CD8-positive, alpha-beta memory T cell (primary cell): ENCODE data around the gene UAP1. TPM values are rescaled to one million over a fixed set of nuclear protein-coding genes. Genes with fewer than 3 reads are reported as not detected.

Experiments used
- CTCF ChIA-PET: fragments of 350-600 bp; sonication (Branson Sonifier 250); formaldehyde crosslinking; loops from one replicate; lab custom pipeline; 2021; ENCODE audit warnings: antibody characterized with exemption; lab: Charles Lee
- POLR2A ChIA-PET: fragments of 350-600 bp; sonication (Branson Sonifier 250); formaldehyde crosslinking; loops from one replicate; lab custom pipeline; 2021; ENCODE audit warnings: antibody characterized with exemption; lab: Charles Lee
- DNase-seq, 5 donors: peaks; one replicate each; pipeline versions ENCODE4 v3.0.0 to v3.0.0-alpha.2; 2020 to 2022; ENCODE audit warnings: mixed read lengths in 1 of 5
- H3K27ac ChIP-seq: one replicate; pipeline ENCODE4 v1.7.0; 2013; ENCODE audit warnings: low read depth, mild to moderate bottlenecking, low read length, moderate library complexity
- H3K27me3 ChIP-seq: 2 replicates; pipeline ENCODE4 v1.7.0; 2013; ENCODE audit warnings: low read length, mild to moderate bottlenecking; ENCODE audit not compliant: insufficient read depth, poor library complexity, severe bottlenecking
- H3K36me3 ChIP-seq: 2 replicates; pipeline ENCODE4 v1.7.0; 2013; ENCODE audit warnings: mild to moderate bottlenecking, low read length, moderate library complexity; ENCODE audit not compliant: insufficient read depth
- H3K4me1 ChIP-seq: 2 replicates; pipeline ENCODE4 v1.7.0; 2013; ENCODE audit warnings: mild to moderate bottlenecking, low read length, moderate library complexity; ENCODE audit not compliant: insufficient read depth
- H3K4me3 ChIP-seq: 2 replicates; pipeline ENCODE4 v1.7.0; 2013; ENCODE audit warnings: mild to moderate bottlenecking, low read length
- H3K9me3 ChIP-seq: 2 replicates; pipeline ENCODE4 v1.7.0; 2013; ENCODE audit warnings: mild to moderate bottlenecking, low read length
- H3K27ac Mint-ChIP-seq, 8 donors: one replicate each; pipeline ENCODE4 v1.8.0; 2020 to 2021; ENCODE audit warnings: mixed read lengths in 8 of 8, mild to moderate bottlenecking in 6 of 8, inconsistent platforms in 3 of 8, moderate library complexity in 3 of 8
- H3K27me3 Mint-ChIP-seq, 2 donors: one replicate each; pipeline ENCODE4 v1.8.0; 2020 to 2021; ENCODE audit warnings: mixed read lengths in 2 of 2, mild to moderate bottlenecking in 1 of 2, moderate library complexity in 1 of 2
- H3K36me3 Mint-ChIP-seq, 3 donors: one replicate each; pipeline ENCODE4 v1.8.0; 2020 to 2021; ENCODE audit warnings: mixed read lengths in 3 of 3, inconsistent platforms in 1 of 3, mild to moderate bottlenecking in 1 of 3
- H3K4me1 Mint-ChIP-seq, 3 donors: one replicate each; pipeline ENCODE4 v1.8.0; 2020 to 2021; ENCODE audit warnings: mixed read lengths in 3 of 3, inconsistent platforms in 1 of 3, mild to moderate bottlenecking in 1 of 3
- H3K4me3 Mint-ChIP-seq, 7 donors: one replicate each; pipeline ENCODE4 v1.8.0; 2020 to 2021; ENCODE audit warnings: mixed read lengths in 7 of 7, mild to moderate bottlenecking in 6 of 7, moderate library complexity in 4 of 7, inconsistent platforms in 2 of 7
- H3K9me3 Mint-ChIP-seq, 5 donors: one replicate each; pipeline ENCODE4 v1.8.0; 2020 to 2022; ENCODE audit warnings: mixed read lengths in 5 of 5, mild to moderate bottlenecking in 3 of 5, moderate library complexity in 2 of 5, inconsistent platforms in 1 of 5
- polyA plus RNA-seq: library from polyadenylated mRNA; unstranded; fragments of 300-500 nt; fragmentation: Illumina TruSeq; gene quantifications from one replicate; pipeline ENCODE4 v1.2.3, GENCODE V29; 2021
- total RNA-seq, 2 experiments: library from RNA; stranded (reverse); gene quantifications; one replicate each; pipeline ENCODE4 v1.2.3, GENCODE V29; 2021

Gene UAP1
- total RNA-seq (10 to 100 TPM; 36.6 to 37.2 TPM), polyA plus RNA-seq (37.9 TPM)

DNA sequence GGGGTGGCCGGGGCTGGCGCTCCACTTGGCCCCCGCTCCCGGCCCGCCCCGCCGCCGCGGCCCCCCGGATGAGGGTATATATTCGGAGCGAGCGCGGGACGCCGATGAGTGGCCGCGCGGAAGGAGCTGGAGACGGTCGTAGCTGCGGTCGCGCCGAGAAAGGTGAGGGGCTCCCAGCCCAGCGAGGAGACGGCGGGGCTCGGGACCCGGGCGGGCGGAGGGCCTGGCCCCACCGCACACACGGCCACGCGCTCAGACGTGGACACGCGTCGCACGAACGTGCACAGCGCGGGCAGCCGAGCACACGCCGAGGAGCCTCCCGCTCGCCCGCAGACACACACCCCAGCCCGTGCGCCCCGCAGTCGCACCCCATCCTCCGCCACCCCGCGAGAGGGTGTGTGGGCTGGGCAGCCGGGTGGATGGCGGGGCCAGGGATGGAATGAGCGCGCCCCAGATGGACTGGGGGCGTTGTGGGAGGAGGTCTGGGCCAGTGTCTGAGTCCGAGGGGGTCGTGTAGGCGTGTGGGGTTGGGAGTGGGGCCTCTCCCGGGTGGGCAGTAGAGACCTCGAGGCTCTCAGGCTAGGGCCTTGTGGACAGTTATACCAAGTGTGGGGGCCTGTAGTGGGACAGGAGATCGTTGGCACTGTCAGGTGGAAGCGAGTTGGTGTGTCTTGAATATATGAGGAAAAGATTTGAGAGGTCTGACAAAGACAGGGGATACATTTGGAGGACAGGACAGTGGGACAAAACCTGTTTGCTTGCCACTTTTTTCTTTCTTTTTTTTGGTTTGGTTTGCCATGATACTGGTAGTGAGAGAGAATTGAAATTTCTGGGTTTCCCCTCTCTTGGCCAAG, at the start of gene UAP1:
Gene UAP1, plus strand, starts transcription at position 107 of the 854 bp plus-strand sequence. CDS start 4,347 bp downstream, outside the sequence.
- peaks cover 43 to 54% (median 53%) of the 10 kb centered on the region in 3 donors for H3K4me1 Mint-ChIP-seq
- H3K27ac Mint-ChIP-seq = peak within 1 kb of the TSS; percentile 97 to 99 (median 99)
- H3K27me3 Mint-ChIP-seq = peaks cover 0 to 3% of the 10 kb centered on the region in 2 donors
- POLR2A ChIA-PET = interaction anchor here (0.6 kb wide), 1 partner anchor 50 kb away, joined by 3 read pairs; no protein-coding TSS in a partner anchor
- H3K9me3 Mint-ChIP-seq = peaks cover 0 to 2% (median 0%) of the 10 kb centered on the region in 5 donors
- peaks cover 0 to 14% (median 3%) of the 10 kb centered on the region in 3 donors for H3K36me3 Mint-ChIP-seq
- H3K4me1 ChIP-seq = peaks cover 16% of the 10 kb centered on the region
- no peaks in the 10 kb centered on the region for H3K9me3 ChIP-seq
- H3K36me3 ChIP-seq = no peaks in the 10 kb centered on the region
- peak within 1 kb of the TSS; percentile 93 for H3K27ac ChIP-seq
- DNase-seq = no peak
- CTCF ChIA-PET = no interaction called here
- peak within 1 kb of the TSS; percentile 96 to 99 (median 96) for H3K4me3 Mint-ChIP-seq
- H3K4me3 ChIP-seq = peak within 1 kb of the TSS; percentile 78
- H3K27me3 ChIP-seq = no peaks in the 10 kb centered on the region

DNA sequence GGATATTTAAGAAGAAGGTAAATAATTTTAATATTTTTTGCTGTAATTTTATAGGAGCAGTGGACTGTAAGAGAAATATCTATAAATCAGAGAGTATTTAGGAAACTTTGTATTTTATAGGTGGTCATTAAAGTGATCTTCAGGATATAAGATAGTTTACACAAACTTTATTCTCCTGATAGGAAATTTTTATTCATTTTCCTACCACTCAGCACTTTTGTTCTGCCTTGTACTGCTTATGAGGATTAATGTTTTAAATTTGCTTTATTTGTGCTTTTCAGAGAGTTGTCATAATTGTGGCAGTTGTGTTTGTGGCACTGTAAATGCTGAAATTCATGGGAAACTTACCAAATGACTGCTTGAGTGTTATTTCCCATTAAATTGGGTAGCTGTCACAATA, 34.2 kb upstream of the UAP1 start:
- POLR2A ChIA-PET = no interaction called here

DNA sequence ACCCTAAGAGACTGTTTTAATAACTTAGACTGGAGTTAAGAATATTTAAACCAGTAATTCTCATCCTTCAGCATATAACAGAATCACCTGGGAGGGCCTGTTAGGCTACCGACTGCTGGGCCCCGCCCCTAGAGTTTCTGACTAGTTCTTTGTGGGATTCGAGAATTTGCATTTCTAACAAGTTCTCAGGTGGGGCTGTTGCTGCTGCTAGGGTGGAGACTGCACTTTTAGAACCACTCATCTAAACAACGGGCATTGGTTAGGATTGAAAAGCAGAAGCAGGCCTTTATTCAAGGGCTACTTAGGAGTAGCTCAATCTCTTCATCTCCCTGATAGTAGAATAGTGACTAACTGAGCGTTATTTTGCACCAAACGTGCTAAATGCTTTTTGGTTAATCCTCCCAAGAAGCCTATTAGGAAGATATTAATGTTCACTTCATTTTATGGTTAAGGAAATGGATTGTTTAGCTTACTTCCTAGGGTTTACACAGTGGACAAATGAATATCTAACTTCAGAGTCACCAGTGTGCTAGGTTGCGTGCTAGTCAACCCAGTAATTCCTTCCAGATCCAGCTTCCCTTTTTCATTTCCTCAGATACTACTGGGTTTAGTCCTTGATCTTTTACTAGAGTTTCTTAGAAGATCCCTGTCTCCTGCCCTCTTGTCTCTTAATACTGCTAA, 31.1 kb upstream of the UAP1 start:
- Mint-ChIP-seq H3K4me3 (no peak overlapping the region), H3K9me3 (no peaks in the 10 kb centered on the region), H3K27me3 (no peaks in the 10 kb centered on the region), H3K36me3 (peaks cover 3 to 32% (median 17%) of the 10 kb centered on the region in 3 donors), H3K4me1 (peaks cover 0 to 7% (median 0%) of the 10 kb centered on the region in 3 donors), H3K27ac (no peak overlapping the region)
- POLR2A ChIA-PET = no interaction called here
- no peak overlapping the region for H3K27ac ChIP-seq
- CTCF ChIA-PET = no interaction called here
- H3K4me3 ChIP-seq = no peak overlapping the region
- DNase-seq = no peak
- H3K36me3 ChIP-seq = peaks cover 6% of the 10 kb centered on the region
- no peaks in the 10 kb centered on the region for H3K27me3 ChIP-seq
- H3K4me1 ChIP-seq = no peaks in the 10 kb centered on the region
- H3K9me3 ChIP-seq = no peaks in the 10 kb centered on the region

More for the DNA sequence above, 34.2 kb upstream of the UAP1 start:
- peaks cover 3 to 8% (median 7%) of the 10 kb centered on the region in 3 donors for H3K4me1 Mint-ChIP-seq
- Histone ChIP-seq H3K4me3 (no peak overlapping the region), H3K27me3 (no peaks in the 10 kb centered on the region), H3K36me3 (peaks cover 30% of the 10 kb centered on the region), H3K9me3 (no peaks in the 10 kb centered on the region), H3K4me1 (no peaks in the 10 kb centered on the region), H3K27ac (no peak overlapping the region)
- DNase-seq = no peak
- H3K27ac Mint-ChIP-seq = no peak overlapping the region
- H3K27me3 Mint-ChIP-seq = no peaks in the 10 kb centered on the region
- no peaks in the 10 kb centered on the region for H3K9me3 Mint-ChIP-seq
- H3K4me3 Mint-ChIP-seq = no peak overlapping the region
- peaks cover 7 to 62% (median 22%) of the 10 kb centered on the region in 3 donors for H3K36me3 Mint-ChIP-seq
- CTCF ChIA-PET = no interaction called here

DNA sequence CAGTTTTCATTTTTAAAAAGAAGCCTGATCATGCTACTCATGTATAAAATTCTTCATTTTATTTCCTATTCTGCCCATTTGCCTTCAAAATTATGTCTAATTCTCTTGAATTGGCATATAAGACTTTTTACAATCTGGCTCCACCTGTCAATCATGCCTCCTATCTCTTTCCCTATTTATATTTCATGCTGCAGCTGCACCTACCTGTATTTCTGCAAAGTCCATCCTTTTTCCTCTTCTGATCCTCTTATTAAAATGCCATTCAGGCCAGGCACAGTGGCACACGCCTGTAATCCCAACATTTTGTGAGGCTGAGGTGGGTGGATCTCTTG, 30.6 kb upstream of the UAP1 start:
- Mint-ChIP-seq H3K4me1 (peaks cover 0 to 7% (median 0%) of the 10 kb centered on the region in 3 donors), H3K9me3 (no peaks in the 10 kb centered on the region), H3K36me3 (peaks cover 3 to 28% (median 17%) of the 10 kb centered on the region in 3 donors), H3K27me3 (no peaks in the 10 kb centered on the region), H3K27ac (no peak overlapping the region), H3K4me3 (no peak overlapping the region)
- Histone ChIP-seq H3K27ac (no peak overlapping the region), H3K9me3 (no peaks in the 10 kb centered on the region), H3K4me1 (no peaks in the 10 kb centered on the region), H3K4me3 (no peak overlapping the region), H3K36me3 (peaks cover 4% of the 10 kb centered on the region), H3K27me3 (no peaks in the 10 kb centered on the region)
- DNase-seq = no peak
- CTCF ChIA-PET = no interaction called here
- POLR2A ChIA-PET = no interaction called here

DNA sequence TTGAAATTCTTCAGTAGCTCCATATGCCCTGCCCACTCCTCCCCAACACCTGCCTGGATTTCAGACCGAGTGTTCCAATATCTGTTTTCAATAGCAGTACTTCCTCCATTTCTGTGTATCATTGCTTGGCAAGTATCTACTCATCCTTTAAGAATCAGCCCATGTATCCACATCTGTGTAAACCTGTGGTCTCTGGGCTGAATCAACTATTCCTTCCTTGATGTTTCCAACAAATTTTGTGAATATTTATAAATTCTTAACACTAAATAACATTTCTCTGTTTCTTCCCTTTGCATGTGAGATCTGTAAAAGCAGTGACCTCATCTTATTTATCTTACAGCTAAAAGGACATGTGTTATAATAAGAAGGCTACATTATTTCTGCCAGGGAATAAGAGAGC, 26.0 kb upstream of the UAP1 start:
- Mint-ChIP-seq H3K9me3 (no peaks in the 10 kb centered on the region), H3K4me3 (no peak overlapping the region), H3K27ac (peak overlapping the region in 1 of 8 donors; percentile 43), H3K36me3 (peaks cover 3 to 6% (median 3%) of the 10 kb centered on the region in 3 donors), H3K27me3 (no peaks in the 10 kb centered on the region), H3K4me1 (no peaks in the 10 kb centered on the region)
- H3K36me3 ChIP-seq = no peaks in the 10 kb centered on the region
- CTCF ChIA-PET = no interaction called here
- no peak for DNase-seq
- POLR2A ChIA-PET = no interaction called here
- no peaks in the 10 kb centered on the region for H3K27me3 ChIP-seq
- no peak overlapping the region for H3K27ac ChIP-seq
- no peaks in the 10 kb centered on the region for H3K4me1 ChIP-seq
- no peaks in the 10 kb centered on the region for H3K9me3 ChIP-seq
- no peak overlapping the region for H3K4me3 ChIP-seq

DNA sequence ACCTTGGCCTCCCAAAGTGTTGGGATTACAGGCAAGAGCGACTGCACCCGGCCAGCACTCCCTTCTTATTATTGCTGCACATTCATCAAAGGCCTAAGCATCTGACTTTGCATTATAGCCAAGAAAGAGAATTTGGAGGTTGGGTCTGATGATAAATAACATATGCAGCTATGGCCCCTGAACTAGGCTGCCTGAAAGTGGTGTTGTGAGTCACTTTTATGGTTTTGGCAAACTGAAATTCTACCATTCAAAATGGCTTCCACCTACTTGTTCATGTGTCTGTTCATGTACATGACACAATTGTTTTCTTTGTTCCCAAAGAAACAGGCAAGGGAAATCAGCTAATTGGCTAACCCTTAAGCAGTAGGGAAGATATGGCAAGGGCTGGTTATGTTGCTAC, 25.0 kb upstream of the UAP1 start:
- ChIA-PET CTCF (no interaction called here), POLR2A (no interaction called here)
- Histone ChIP-seq H3K9me3 (no peaks in the 10 kb centered on the region), H3K36me3 (no peaks in the 10 kb centered on the region), H3K27me3 (no peaks in the 10 kb centered on the region), H3K4me3 (no peak overlapping the region), H3K4me1 (no peaks in the 10 kb centered on the region), H3K27ac (no peak overlapping the region)
- H3K27ac Mint-ChIP-seq = no peak overlapping the region
- no peak for DNase-seq
- H3K4me3 Mint-ChIP-seq = no peak overlapping the region
- no peaks in the 10 kb centered on the region for H3K27me3 Mint-ChIP-seq
- no peaks in the 10 kb centered on the region for H3K9me3 Mint-ChIP-seq
- H3K36me3 Mint-ChIP-seq = peaks cover 2 to 8% (median 6%) of the 10 kb centered on the region in 3 donors
- no peaks in the 10 kb centered on the region for H3K4me1 Mint-ChIP-seq

DNA sequence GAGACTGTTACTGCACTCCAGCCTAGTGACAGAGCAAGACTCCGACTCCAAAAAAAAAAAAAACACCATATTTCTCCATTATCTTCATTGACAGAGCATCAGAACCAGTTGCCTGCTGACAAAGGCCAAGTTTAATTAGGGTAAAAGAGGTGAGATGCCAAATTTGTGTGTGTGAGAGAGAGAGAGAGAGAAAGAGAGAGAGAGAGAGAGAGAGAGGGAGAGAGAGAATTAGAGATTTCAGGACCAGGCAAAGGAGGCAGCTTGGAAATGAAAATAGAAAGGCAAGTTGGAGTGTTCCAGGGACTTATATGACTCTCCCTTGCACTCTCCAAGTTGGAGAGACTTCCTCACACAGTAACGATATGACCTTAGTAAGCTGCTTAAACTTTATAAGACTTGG, 24.3 kb upstream of the UAP1 start:
- CTCF ChIA-PET = no interaction called here
- POLR2A ChIA-PET = interaction anchor here (0.7 kb wide), 1 partner anchor 548 kb away, joined by 10 read pairs; no protein-coding TSS in a partner anchor
- Histone ChIP-seq H3K27ac (no peak overlapping the region), H3K27me3 (no peaks in the 10 kb centered on the region), H3K9me3 (no peaks in the 10 kb centered on the region), H3K4me1 (no peaks in the 10 kb centered on the region), H3K36me3 (no peaks in the 10 kb centered on the region), H3K4me3 (no peak overlapping the region)
- H3K4me1 Mint-ChIP-seq = no peaks in the 10 kb centered on the region
- DNase-seq = no peak
- H3K27me3 Mint-ChIP-seq = no peaks in the 10 kb centered on the region
- H3K9me3 Mint-ChIP-seq = peaks cover 0 to 5% (median 0%) of the 10 kb centered on the region in 5 donors
- H3K27ac Mint-ChIP-seq = peak overlapping the region in 1 of 8 donors; percentile 9
- peaks cover 0 to 11% (median 5%) of the 10 kb centered on the region in 3 donors for H3K36me3 Mint-ChIP-seq
- no peak overlapping the region for H3K4me3 Mint-ChIP-seq
